EH (cell line): ENCODE data around the gene PLLP.

Experiments used
- DNase-seq: peaks from one replicate; pipeline ENCODE4 v3.0.0-alpha.2; 2015; ENCODE audit warnings: low read depth

The PLLP gene

DNA sequence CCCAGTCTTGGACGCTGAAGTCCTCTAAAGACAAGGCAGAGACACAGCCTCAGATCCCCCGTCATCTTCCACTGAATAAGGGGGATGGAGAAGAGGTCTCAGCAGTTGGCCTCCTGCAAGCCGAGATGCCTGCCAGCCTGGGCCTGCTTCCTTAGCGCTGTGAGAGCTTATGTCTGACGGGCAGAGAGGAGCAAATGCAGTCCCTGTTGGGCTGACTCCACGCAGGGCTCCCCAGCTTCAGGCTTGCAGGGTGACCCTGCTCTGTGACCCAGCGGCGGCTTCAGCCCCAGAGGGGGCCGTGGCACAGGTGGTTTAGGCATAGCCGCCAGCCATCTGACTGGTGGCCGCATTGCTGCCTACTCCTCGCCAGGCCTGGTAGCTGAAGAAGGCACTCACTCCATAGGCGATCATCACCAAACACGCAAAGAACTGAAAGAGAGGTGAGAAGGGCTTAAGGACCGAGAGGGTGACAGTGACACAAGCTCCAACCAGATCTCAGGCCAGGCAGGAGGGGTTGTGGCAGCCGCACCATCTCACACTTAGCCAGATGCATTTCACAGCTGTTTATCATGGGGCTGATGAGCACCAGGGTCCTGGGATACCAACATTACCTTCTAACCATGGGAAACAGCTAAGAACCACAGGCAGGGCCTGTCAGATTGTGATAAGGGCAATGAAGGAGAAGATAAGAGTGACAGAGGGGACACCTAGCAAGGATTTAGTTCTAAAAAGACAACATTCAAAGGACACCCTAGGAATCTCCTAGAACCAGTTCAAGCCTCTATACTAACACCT, 27.7 kb downstream of the PLLP start:
- DNase-seq = no peak

GRCh38 chr16:57255686-57256415, 28.6 kb downstream of the PLLP start:
- DNase-seq = no peak

GRCh38 chr16:57253466-57253865, 31.0 kb downstream of the PLLP start:
- no peak for DNase-seq

DNA sequence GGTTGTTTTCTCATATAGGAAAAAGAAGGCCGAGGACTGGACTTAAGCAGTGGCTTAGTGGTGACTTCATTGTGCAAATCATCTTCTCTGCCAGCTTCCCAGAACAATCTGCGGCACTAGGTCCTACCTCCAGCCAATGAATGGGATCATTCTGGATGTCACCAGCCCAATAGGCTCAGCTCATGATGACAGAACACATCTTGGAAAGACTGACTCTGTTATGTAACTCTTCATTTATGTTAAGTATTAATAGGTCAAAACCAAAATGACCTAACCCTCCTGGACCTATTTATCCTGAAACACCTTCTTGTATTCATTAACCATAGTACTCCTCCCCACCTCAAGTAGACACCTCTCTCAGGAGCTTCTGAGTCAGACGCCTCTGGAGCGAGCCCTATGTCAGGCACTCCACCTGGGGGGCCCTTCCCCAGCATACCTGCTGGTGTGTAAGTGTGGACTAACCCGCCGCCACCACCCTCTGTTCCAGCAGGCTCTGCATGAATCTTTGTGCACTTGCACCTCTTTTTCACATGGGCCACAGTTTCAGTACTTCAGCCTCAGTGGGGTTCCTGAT, 32.2 kb downstream of the PLLP start:
- no peak for DNase-seq

DNA sequence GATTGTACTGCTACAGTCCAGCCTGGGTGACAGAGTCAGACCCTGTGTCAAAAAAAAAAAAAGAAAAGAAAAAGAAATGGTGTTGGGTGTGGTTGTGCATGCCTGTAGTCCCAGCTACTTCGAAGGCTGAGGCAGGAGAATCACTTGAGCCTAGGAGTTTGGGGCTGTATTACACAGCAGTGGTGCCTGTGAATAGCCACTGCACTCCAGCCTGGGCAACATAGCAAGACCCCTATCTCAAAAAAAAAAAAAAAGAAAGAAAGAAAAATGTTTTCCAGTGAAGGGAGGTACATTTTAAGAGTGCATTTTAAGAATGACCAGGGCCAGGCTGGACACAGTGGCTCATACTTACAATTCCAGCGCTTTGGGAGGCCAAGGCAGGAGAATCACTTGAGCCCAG, 33.1 kb downstream of the PLLP start:
- DNase-seq = no peak

- DNase-seq = no peak
Measured at GRCh38 chr16:57245472-57246113, 38.9 kb downstream of the PLLP start.

GRCh38 chr16:57244767-57245471, 39.6 kb downstream of the PLLP start, which contains the start of gene ARL2BP:
TSS of gene ARL2BP (plus strand) at chr16:57245259. CDS start at chr16:57245368, 109 bp downstream.
- DNase-seq = peak; percentile 98

DNA sequence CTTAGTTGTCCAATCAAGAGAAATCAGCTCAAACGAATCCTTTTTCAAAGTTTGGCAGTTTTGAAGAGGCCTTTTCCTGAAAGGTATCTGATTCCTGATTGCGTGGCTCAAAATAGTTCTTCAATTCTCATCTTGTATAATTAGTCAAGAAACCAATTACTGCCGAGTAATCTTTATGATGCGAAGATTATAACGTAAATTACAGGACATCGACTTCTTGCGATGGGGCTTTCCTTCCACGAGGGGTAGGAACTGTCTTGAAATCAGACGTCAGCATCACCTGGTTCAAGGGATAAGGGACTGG, 40.1 kb downstream of the PLLP start:
- DNase-seq = no peak

DNA sequence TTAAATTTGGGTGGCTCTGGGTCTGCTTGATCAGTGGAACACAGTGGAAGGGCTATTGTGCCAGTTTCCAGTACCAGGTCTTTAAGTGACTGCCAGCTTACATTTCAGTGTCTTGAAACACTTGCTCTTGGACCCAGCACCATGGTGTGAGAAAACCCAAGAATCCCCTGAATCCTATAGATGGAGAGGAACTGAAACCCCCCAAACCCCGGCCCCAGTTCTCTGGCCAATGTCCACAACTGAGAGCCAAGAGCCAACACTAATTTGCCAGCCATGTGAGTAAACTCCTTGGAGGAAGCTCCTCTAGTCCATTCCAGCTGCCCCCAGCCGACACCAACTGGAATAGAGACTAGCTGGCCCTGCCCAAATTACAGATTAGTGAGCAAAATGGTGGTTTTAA, 41.8 kb downstream of the PLLP start:
- DNase-seq = no peak

DNA sequence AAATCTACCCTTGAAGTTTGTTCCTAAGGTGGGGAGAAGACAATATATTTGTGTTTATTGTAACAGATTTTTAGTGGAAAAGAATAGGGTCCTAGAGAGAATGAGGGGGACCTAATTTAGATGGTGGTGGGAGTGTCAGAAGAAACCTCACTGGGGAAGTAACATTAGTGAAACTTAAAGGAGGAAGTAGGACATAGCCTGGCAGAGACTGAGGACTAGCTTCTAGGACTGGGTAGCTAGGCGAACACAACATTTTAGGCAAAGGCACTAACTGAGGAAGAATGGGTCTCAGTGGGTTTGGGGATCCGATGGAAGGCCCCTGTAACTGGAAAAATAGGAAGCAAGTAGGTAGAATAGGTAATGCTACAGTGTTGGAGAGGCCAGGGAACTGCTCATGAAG, 43.6 kb downstream of the PLLP start:
- no peak for DNase-seq

DNA sequence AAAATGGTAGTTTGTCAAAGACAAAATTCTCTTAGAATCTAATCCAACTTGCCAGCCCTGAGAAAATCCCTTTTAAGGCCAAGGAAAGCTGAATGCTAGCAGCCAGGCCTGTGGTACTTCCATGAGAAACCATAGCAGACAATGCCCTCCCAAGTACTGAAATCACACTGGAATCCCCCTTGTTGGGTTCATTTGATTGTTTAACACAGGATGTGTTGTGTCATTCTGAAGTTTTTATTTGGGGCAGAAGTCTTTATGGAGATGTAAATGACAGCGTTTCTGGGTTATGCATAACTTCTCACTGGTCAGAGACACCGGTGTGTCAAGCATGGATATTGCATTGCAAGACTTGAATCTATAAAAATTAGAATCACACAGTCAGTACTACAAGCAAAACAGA, 45.4 kb downstream of the PLLP start:
- DNase-seq = no peak

DNA sequence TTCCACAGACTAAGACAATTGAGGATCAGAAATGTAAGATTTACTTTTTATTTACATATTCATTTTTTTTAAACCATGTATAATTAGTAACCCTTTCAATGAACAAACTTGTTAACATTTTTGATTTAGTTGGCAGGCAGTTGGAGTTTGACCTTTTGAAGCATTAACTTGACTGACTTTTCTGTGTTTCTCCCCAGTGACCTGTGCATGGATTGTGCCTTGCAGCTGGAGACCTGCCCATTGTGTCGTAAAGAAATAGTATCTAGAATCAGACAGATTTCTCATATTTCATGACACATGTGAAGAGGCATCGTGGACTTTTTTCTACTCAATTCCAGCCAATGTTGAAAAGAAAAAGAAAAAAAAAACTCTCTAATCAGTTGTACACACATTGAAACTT, 45.8 kb downstream of the PLLP start:
- no peak for DNase-seq

GRCh38 chr16:57236022-57236350, 48.5 kb downstream of the PLLP start:
- no peak for DNase-seq

DNA sequence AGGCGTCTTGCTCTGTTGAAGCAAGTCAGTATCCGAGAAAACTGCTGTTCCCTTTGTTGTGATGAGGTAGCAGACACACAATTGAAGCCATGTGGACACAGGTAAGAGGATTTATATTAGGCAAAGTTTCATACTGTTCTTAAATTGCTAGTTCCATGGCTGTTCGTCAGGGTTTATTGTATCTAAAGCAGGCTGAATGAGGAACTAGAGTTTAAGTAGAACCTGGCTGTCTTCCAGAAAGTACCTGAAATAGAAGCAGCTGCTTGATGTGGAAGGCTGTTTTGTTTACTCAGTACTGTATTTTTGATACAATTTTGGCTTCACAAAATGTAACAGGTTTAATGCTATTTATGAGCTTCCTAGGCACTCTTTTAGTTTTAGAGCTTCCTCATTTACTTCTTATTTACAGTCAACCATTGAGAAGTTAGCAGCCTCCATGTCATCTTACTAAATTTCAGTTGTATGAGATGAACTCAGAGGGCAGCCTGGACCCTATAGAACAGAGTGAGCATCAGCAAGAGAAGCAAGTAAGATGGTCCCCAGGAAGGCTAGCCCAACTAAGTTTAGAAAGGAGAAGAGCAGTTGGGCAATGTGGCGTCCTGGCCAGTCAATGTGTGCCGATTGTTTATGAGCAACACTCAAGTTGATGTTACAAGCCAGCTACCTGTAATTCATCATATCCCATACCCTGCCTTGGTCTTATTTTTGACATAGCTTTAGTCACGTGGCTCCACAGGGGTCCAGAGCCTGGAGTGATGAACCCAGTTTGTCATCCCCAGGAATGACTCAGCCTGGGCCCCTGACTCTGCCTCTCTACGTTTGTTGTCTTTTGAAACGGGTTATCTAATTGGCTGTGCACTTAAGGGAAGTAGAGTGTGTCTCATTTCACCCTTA, 49.1 kb downstream of the PLLP start:
- peak; percentile 82 for DNase-seq

GRCh38 chr16:57234707-57235092, 49.8 kb downstream of the PLLP start:
- DNase-seq = no peak

GRCh38 chr16:57233944-57234706, 50.3 kb downstream of the PLLP start:
- DNase-seq = no peak

GRCh38 chr16:57231821-57232350, 52.6 kb downstream of the PLLP start:
- DNase-seq = no peak

DNA sequence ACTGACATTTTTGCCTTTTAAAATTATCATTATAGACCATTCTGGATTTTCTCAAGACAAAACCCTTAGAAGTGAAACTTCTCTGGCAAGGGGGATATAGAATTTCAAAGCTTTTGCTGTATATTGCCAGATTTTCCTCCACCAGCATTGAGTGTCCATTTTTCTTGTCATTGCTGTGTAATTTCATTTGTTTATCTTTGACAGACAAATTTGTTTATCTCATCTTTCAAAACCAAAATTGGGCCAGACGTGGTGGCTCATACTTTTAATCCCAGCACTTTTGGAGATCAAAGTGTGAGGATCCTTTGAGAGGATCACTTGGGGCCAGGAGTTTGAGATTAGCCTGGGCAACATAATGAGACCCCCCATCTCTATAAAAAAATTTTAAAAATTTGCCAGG, 55.4 kb downstream of the PLLP start:
- no peak for DNase-seq

- peak; percentile 38 for DNase-seq
Measured at GRCh38 chr16:57226701-57227621, 57.5 kb downstream of the PLLP start.
